ENCODE data around the gene LGMN.

DNA sequence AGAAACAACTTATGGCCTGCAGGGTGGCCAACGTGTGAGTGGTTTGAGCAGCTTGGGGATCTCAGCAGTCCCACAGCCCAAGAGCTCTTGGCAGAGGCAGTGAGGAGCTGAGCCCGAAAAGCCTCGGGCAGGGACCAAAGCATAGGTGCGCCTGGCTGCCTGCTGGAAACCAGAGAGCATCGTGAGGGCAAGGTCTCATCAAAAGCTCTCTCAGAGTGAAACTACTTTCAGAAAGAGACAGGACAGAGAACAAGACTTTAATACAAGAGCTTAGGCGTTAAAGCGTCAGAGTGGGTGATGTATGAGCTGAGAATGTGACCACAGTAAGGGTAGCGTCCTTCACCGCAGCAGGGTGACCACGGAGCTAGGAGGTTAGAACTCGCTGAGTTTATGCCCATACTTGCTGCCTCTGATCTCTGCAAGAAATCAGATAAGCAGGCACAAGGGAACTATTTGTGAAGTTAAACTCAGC is 30.8 kb downstream of the LGMN start:
- TF ChIP-seq, protein P1, sequence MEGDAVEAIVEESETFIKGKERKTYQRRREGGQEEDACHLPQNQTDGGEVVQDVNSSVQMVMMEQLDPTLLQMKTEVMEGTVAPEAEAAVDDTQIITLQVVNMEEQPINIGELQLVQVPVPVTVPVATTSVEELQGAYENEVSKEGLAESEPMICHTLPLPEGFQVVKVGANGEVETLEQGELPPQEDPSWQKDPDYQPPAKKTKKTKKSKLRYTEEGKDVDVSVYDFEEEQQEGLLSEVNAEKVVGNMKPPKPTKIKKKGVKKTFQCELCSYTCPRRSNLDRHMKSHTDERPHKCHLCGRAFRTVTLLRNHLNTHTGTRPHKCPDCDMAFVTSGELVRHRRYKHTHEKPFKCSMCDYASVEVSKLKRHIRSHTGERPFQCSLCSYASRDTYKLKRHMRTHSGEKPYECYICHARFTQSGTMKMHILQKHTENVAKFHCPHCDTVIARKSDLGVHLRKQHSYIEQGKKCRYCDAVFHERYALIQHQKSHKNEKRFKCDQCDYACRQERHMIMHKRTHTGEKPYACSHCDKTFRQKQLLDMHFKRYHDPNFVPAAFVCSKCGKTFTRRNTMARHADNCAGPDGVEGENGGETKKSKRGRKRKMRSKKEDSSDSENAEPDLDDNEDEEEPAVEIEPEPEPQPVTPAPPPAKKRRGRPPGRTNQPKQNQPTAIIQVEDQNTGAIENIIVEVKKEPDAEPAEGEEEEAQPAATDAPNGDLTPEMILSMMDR (optimal IDR thresholded peaks at IDR 0.05 in 1 of 3, IDR thresholded peaks at IDR 0.05 in 1 of 3, conservative IDR thresholded peaks at IDR 0.05 in 1 of 3; ENCODE audit: extremely low read depth in 1 of 3, insufficient read depth in 2 of 3, low read length in 3 of 3), result no peak
- no peak for TF ChIP-seq EZH2 (IDR thresholded peaks at IDR 0.05; ENCODE audit: low read length)

Measured in keratinocyte (primary cell).